GM12878 (cell line): Measurements from ENCODE around the gene ARRDC1. TPM values are rescaled to one million over a fixed set of nuclear protein-coding genes. Genes with fewer than 3 reads are reported as not detected.

Experiments
- ATAC-seq: fragments of 200-7000 bp; cut with Tn5 transposase; 3 replicates; pipeline ENCODE4 v1.9.1; 2020; ENCODE audit warnings: mild to moderate bottlenecking, moderate library complexity
- BruUV-seq: library from RNA; stranded (reverse); fragments of 400-500 nt; replicated peaks from 2 replicates; lab custom pipeline; 2021; lab: Mats Ljungman, UMichigan
- CTCF ChIA-PET: fragments of 300-600 bp; sonication (Branson Sonifier 250); formaldehyde crosslinking; extraction: SDS; loops from one replicate; lab custom pipeline; 2021; ENCODE audit warnings: inconsistent platforms; lab: Yijun Ruan, JAX
- POLR2A ChIA-PET: fragments of 350-600 bp; formaldehyde crosslinking; extraction: SDS; loops from one replicate; lab custom pipeline; 2021; ENCODE audit warnings: inconsistent platforms; lab: Charles Lee
- RAD21 ChIA-PET: fragments of 300-600 bp; sonication (Branson Sonifier 250); formaldehyde crosslinking; loops from one replicate; lab custom pipeline; 2023; ENCODE audit warnings: antibody characterized with exemption; ENCODE audit not compliant: unreplicated experiment; lab: Charles Lee
- SMC1A ChIA-PET: fragments of 300-600 bp; sonication (Branson Sonifier 250); formaldehyde crosslinking; loops from one replicate; lab custom pipeline; 2023; ENCODE audit not compliant: unreplicated experiment, uncharacterized antibody; lab: Charles Lee
- DNase-seq: peaks from one replicate; pipeline ENCODE4 v3.0.0-alpha.2; 2011; ENCODE audit warnings: low read depth, low spot score
- FAIRE-seq: peaks from 3 replicates; lab custom pipeline; 2011; peaks lifted over from hg19 to GRCh38; lab: Jason Lieb, UNC
- H2AFZ ChIP-seq: 2 replicates; pipeline ENCODE4 v1.6.0; 2011; ENCODE audit warnings: low read depth, low read length, control low read depth; ENCODE audit not compliant: control insufficient read depth
- H3K27ac ChIP-seq: 2 replicates; pipeline ENCODE4 v1.5.1; 2011; ENCODE audit warnings: control low read depth; ENCODE audit not compliant: control insufficient read depth, insufficient read depth
- H3K27me3 ChIP-seq, 2 experiments: replicated peaks in 1 of 2; 2 replicates each; pipeline versions ENCODE4 v1.6.0 to v1.6.1; 2011; ENCODE audit warnings: low read length in 1 of 2; ENCODE audit not compliant: control insufficient read depth in 2 of 2, insufficient read depth in 2 of 2
- H3K36me3 ChIP-seq, 2 experiments: 2 replicates each; pipeline ENCODE4 v1.5.1; 2011; ENCODE audit warnings: low read length in 1 of 2; ENCODE audit not compliant: control insufficient read depth in 2 of 2, insufficient read depth in 2 of 2
- H3K4me1 ChIP-seq: 2 replicates; pipeline ENCODE4 v1.6.1; 2011; ENCODE audit warnings: mild to moderate bottlenecking, low read length, moderate library complexity, mixed read lengths; ENCODE audit not compliant: control insufficient read depth, insufficient read depth
- H3K4me2 ChIP-seq: 2 replicates; pipeline ENCODE4 v1.6.0; 2011; ENCODE audit warnings: control low read depth; ENCODE audit not compliant: control insufficient read depth, insufficient read depth
- H3K4me3 ChIP-seq: fragments of 200-600 bp; sonication (generic); 2 replicates; pipeline ENCODE4 v1.5.1; 2016
- H3K79me2 ChIP-seq: 2 replicates; pipeline ENCODE4 v1.6.0; 2011; ENCODE audit warnings: low read length; ENCODE audit not compliant: control insufficient read depth, insufficient read depth
- H3K9ac ChIP-seq: 2 replicates; pipeline ENCODE4 v1.8.0; 2011; ENCODE audit warnings: low read length, control low read depth, mixed read lengths; ENCODE audit not compliant: control insufficient read depth, insufficient read depth
- H3K9me3 ChIP-seq: replicated peaks from 3 replicates; pipeline ENCODE4 v1.5.1; 2011; ENCODE audit warnings: mild to moderate bottlenecking, low read length; ENCODE audit not compliant: control insufficient read depth, insufficient read depth
- H4K20me1 ChIP-seq: 2 replicates; pipeline ENCODE4 v1.6.0; 2011; ENCODE audit not compliant: control insufficient read depth, insufficient read depth
- NBN ChIP-seq: fragments of 450-650 bp; IDR thresholded peaks from 2 replicates; pipeline ENCODE4 v1.6.1; 2016
- POLR2AphosphoS5 ChIP-seq: IDR thresholded peaks from 2 replicates; pipeline ENCODE4 v1.6.1; 2011; ENCODE audit warnings: mild to moderate bottlenecking, low read length, inconsistent platforms
- RAD21 ChIP-seq: IDR thresholded peaks from 2 replicates; pipeline ENCODE4 v1.6.1; 2011; ENCODE audit warnings: mild to moderate bottlenecking, low read depth, low read length, moderate library complexity; ENCODE audit not compliant: insufficient read depth
- SPI1 ChIP-seq: IDR thresholded peaks from 2 replicates; pipeline ENCODE4 v1.6.1; 2011; ENCODE audit warnings: low read depth, mild to moderate bottlenecking, low read length, moderate library complexity, borderline replicate concordance; ENCODE audit not compliant: insufficient read depth
- ZZZ3 ChIP-seq: IDR thresholded peaks from 2 replicates; pipeline ENCODE4 v1.6.1; 2011; ENCODE audit warnings: low read depth; ENCODE audit not compliant: control insufficient read depth, insufficient read length
- WGBS: methylation state at CpG from one replicate; pipeline ENCODE4 v1.1.6; 2016; ENCODE audit warnings: low lambda C conversion rate; ENCODE audit not compliant: insufficient replicate concordance, insufficient coverage; ENCODE audit errors: missing lambda C conversion rate; 5-methylcytosine and 5-hydroxymethylcytosine counted together
- in situ Hi-C: fragments of 300-500 bp; cut with MboI; formaldehyde crosslinking; loops from 9 replicates; pipeline ENCODE4 v1.14.3; 2018; ENCODE audit warnings: mixed read lengths
- intact Hi-C: fragments of 100-400 bp; cut with micrococcal nuclease; formaldehyde crosslinking; loops from one replicate; pipeline ENCODE4 v1.14.2; 2022; ENCODE audit not compliant: unreplicated experiment
- polyA plus RNA-seq, 11 experiments: library from polyadenylated mRNA; depleted of rRNA in 4 of 11; unstranded in 6 of 11; stranded (reverse) in 5 of 11; fragments of >200 nt; fragmentation: Nextera tagmentation in 4 of 11; fragmentation: Illumina TruSeq in 1 of 11; extraction: Ambion mirVana in 4 of 11; extraction: Trizol in 1 of 11; gene quantifications; 1 replicate in 1 of 11; 2 replicates in 10 of 11; pipeline versions ENCODE4 v1.2.1 to v1.2.3, GENCODE V29; 2011 to 2016; ENCODE audit warnings: inconsistent platforms in 2 of 11, missing spikeins in 2 of 11, low read depth in 1 of 11
- total RNA-seq, 4 experiments: library from RNA; depleted of rRNA in 3 of 4; stranded (reverse); fragments of >200 nt in 3 of 4; fragmentation: Illumina TruSeq in 1 of 4; extraction: Trizol in 1 of 4; gene quantifications; 2 replicates each; pipeline versions ENCODE4 v1.2.1 to v1.2.3, GENCODE V29; 2013 to 2021
- TF ChIP-seq, protein P1 (sequence below): fragments of 450-650 bp; IDR thresholded peaks from 2 replicates; pipeline ENCODE4 v1.6.1; 2017; ENCODE audit warnings: low read depth, mild to moderate bottlenecking, moderate library complexity
- TF ChIP-seq, protein P2 (sequence below): fragments of 450-650 bp; formaldehyde crosslinking; IDR thresholded peaks from 2 replicates; pipeline ENCODE4 v1.5.0; 2022; ENCODE audit warnings: mild to moderate bottlenecking, missing genetic modification characterization

The ARRDC1 gene
- total and polyA plus RNA-seq, 10 of the 15 experiments (the other 5 are each of a cell fraction or from before 2014, with no cell fraction given), result 0.23 to 34.4 (median 20.9) TPM

DNA sequence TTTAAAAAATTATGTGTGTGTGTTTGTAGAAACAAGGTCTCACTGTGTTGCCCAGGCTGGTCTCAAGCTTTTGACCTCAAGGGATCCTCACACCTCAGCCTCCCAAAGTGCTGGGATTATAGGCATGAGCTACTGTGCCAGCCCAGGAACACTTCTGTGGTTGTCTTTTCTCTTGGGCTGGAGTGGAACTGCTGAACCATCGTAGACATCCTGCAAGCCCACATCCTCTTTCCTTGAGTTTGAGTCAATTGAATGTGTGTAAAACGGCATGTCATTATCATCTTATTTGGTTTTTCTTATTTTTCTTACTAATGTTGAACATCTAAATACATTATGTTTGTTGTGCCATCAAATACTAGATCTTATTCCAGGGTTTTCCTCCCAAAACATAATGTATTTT lies 53.3 kb downstream of the ARRDC1 start:
- H3K4me2 ChIP-seq, result no peak overlapping the region
- CTCF ChIA-PET, result no interaction called here
- intact Hi-C loops (no loop called here), in situ Hi-C loops (no loop called here)
- FAIRE-seq (no peak), ATAC-seq (no peak), DNase-seq (no peak)
- peaks cover 8% of the 10 kb centered on the region; the same call in 1 of the 2 replicates for H3K4me1 ChIP-seq
- H3K9ac ChIP-seq, result no peak overlapping the region
- no peaks in the 10 kb centered on the region for H3K9me3 ChIP-seq
- TF ChIP-seq, protein P1, sequence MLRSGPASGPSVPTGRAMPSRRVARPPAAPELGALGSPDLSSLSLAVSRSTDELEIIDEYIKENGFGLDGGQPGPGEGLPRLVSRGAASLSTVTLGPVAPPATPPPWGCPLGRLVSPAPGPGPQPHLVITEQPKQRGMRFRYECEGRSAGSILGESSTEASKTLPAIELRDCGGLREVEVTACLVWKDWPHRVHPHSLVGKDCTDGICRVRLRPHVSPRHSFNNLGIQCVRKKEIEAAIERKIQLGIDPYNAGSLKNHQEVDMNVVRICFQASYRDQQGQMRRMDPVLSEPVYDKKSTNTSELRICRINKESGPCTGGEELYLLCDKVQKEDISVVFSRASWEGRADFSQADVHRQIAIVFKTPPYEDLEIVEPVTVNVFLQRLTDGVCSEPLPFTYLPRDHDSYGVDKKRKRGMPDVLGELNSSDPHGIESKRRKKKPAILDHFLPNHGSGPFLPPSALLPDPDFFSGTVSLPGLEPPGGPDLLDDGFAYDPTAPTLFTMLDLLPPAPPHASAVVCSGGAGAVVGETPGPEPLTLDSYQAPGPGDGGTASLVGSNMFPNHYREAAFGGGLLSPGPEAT, result no peak
- TF ChIP-seq SPI1, result peak; percentile 31; the same call in 1 of the 2 replicates
- H4K20me1 ChIP-seq, result no peaks in the 10 kb centered on the region
- peaks cover 4% of the 10 kb centered on the region in 2 experiments; a peak in 3 of 4 replicates for H3K36me3 ChIP-seq
- H3K27ac ChIP-seq, result no peak overlapping the region
- SMC1A ChIA-PET, result no interaction called here
- H3K79me2 ChIP-seq, result peaks cover 46% of the 10 kb centered on the region
- RAD21 ChIA-PET, result interaction anchor here (1.0 kb wide), 1 partner anchor 14 kb away, joined by 3 read pairs; no protein-coding TSS in a partner anchor
- 50% methylated on average over 2 of the region's 2 CpGs for WGBS
- no peaks in the 10 kb centered on the region for H3K27me3 ChIP-seq
- H2AFZ ChIP-seq, result no peak overlapping the region
- POLR2A ChIA-PET, result no interaction called here
- no TSS peak for BruUV-seq
- no peak overlapping the region for H3K4me3 ChIP-seq

DNA sequence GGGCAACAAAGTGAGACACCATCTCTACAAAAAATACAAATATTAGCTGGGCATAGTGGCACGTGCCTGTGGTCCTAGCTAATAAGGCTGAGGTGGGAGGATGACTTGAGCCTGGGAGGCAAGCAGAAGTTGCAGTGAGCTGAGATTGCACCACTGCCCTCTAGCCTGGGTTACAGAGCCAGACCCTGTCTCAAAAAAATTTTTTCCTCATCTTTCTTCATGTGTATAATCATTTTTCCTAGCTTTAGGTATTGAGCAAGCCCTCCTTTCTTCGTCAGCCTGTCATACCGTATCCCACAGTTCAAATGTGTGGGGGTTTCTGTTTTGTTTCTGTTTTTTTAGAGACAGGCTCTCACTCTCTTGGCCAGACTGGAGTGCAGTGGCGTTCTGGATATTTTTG lies 54.7 kb downstream of the ARRDC1 start:
- TF ChIP-seq, protein P2, sequence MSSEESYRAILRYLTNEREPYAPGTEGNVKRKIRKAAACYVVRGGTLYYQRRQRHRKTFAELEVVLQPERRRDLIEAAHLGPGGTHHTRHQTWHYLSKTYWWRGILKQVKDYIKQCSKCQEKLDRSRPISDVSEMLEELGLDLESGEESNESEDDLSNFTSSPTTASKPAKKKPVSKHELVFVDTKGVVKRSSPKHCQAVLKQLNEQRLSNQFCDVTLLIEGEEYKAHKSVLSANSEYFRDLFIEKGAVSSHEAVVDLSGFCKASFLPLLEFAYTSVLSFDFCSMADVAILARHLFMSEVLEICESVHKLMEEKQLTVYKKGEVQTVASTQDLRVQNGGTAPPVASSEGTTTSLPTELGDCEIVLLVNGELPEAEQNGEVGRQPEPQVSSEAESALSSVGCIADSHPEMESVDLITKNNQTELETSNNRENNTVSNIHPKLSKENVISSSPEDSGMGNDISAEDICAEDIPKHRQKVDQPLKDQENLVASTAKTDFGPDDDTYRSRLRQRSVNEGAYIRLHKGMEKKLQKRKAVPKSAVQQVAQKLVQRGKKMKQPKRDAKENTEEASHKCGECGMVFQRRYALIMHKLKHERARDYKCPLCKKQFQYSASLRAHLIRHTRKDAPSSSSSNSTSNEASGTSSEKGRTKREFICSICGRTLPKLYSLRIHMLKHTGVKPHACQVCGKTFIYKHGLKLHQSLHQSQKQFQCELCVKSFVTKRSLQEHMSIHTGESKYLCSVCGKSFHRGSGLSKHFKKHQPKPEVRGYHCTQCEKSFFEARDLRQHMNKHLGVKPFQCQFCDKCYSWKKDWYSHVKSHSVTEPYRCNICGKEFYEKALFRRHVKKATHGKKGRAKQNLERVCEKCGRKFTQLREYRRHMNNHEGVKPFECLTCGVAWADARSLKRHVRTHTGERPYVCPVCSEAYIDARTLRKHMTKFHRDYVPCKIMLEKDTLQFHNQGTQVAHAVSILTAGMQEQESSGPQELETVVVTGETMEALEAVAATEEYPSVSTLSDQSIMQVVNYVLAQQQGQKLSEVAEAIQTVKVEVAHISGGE, result no peak
- TF ChIP-seq RAD21 (no peak), POLR2AphosphoS5 (no peak), ZZZ3 (no peak), NBN (no peak)
- DNase-seq (no peak), FAIRE-seq (no peak), ATAC-seq (no peak)
- BruUV-seq, result no TSS peak
- Histone ChIP-seq H3K9me3 (no peaks in the 10 kb centered on the region), H3K36me3 (peaks cover under 1 to 5% of the 10 kb centered on the region in 2 experiments; a peak in 2 of 4 replicates), H4K20me1 (no peaks in the 10 kb centered on the region), H3K9ac (no peak overlapping the region), H3K27me3 (no peaks in the 10 kb centered on the region), H3K4me3 (no peak overlapping the region), H3K4me2 (no peak overlapping the region), H3K27ac (no peak overlapping the region), H2AFZ (no peak overlapping the region), H3K4me1 (peaks cover 13% of the 10 kb centered on the region), H3K79me2 (peaks cover 52% of the 10 kb centered on the region)
- ChIA-PET SMC1A (no interaction called here), CTCF (no interaction called here), POLR2A (no interaction called here), RAD21 (interaction anchor here (1.3 kb wide), 1 partner anchor 13 kb away, joined by 3 read pairs; no protein-coding TSS in a partner anchor)
- 90% methylated on average over 4 of the region's 4 CpGs for WGBS
- in situ Hi-C loops (no loop called here), intact Hi-C loops (no loop called here)
